ENCODE results near the gene STAC. TPM values are rescaled to one million over a fixed set of nuclear protein-coding genes. Genes with fewer than 3 reads are reported as not detected.

Gene STAC
- total and polyA plus RNA-seq, 9 of the 15 experiments (the other 6 are each of a cell fraction or from before 2014, with no cell fraction given), result 0.11 TPM; not detected in 8

- TF ChIP-seq RREB1 (CRISPR knock-in tag; IDR thresholded peaks at IDR 0.05), result no peak
- no peak for TF ChIP-seq NEUROD1 (IDR thresholded peaks at IDR 0.05; ENCODE audit: borderline replicate concordance, low read depth, low read length, partially characterized antibody)
- TF ChIP-seq IFI16 (CRISPR knock-in tag; IDR thresholded peaks at IDR 0.05), result no peak
- no peak for TF ChIP-seq ZNF140 (CRISPR knock-in tag; IDR thresholded peaks at IDR 0.05)
- TF ChIP-seq ZNF3 (CRISPR knock-in tag; IDR thresholded peaks at IDR 0.05), result no peak
- TF ChIP-seq BRD9 (IDR thresholded peaks at IDR 0.05; ENCODE audit: low read depth, partially characterized antibody), result no peak
Measured at GRCh38 chr3:36521007-36521379, 140.7 kb downstream of the STAC start (continued).

- H3K27ac ChIP-seq (ENCODE audit: extremely low read depth, low read depth, low read length), result no peak overlapping the region
- H3K9me3 ChIP-seq (replicated peaks; ENCODE audit: control insufficient read depth, insufficient read depth, low read depth, low read length), result no peaks in the 10 kb centered on the region
- no peaks in the 10 kb centered on the region for H3K79me2 ChIP-seq (ENCODE audit: control insufficient read depth, insufficient read depth, low read length)
- ChIA-PET CTCF (ENCODE audit: low intra/inter-chr PET ratio) (no interaction called here), POLR2A (no interaction called here)
- H4K20me1 ChIP-seq (replicated peaks; ENCODE audit: control insufficient read depth, insufficient read depth, low read length), result no peaks in the 10 kb centered on the region
- TF ChIP-seq MEIS2 (IDR thresholded peaks at IDR 0.05; ENCODE audit: partially characterized antibody), result no peak
- intact Hi-C loops (cut with micrococcal nuclease), result loop anchor here (10.0 kb wide), 1 partner anchor 60 kb away; no protein-coding TSS in a partner anchor
- H3K36me3 ChIP-seq (ENCODE audit: control insufficient read depth, insufficient read depth, low read length), result no peaks in the 10 kb centered on the region
- no peak overlapping the region for H2AFZ ChIP-seq (ENCODE audit: low read depth, low read length)
- no peak overlapping the region for H3K4me3 ChIP-seq
- in situ Hi-C loops (cut with MboI), result no loop called here
- no TSS peak for BruUV-seq (replicated peaks)
- 3% methylated on average over 3 of the region's 3 CpGs for WGBS (ENCODE audit: insufficient coverage, low coverage, missing lambda C conversion rate)
- FAIRE-seq (no peak), DNase-seq (ENCODE audit: extremely low read depth in 1 of 4, low spot score in 3 of 4) (no peak), ATAC-seq (no peak)
- H3K4me1 ChIP-seq (replicated peaks in 1 of 2; ENCODE audit: control insufficient read depth in 2 of 2, insufficient read depth in 2 of 2, low read length in 2 of 2), result no peaks in the 10 kb centered on the region
- H3K27me3 ChIP-seq (ENCODE audit: control insufficient read depth in 2 of 2, insufficient read depth in 2 of 2, low read length in 2 of 2), result no peaks in the 10 kb centered on the region
- no peak overlapping the region for H3K9ac ChIP-seq (ENCODE audit: insufficient read depth in 1 of 2, low read depth in 2 of 2, low read length in 2 of 2)
- H3K9me1 ChIP-seq (ENCODE audit: control insufficient read depth, insufficient read depth, low read length), result no peaks in the 10 kb centered on the region
- H3K4me2 ChIP-seq (ENCODE audit: insufficient read depth, low read length), result no peak overlapping the region
Measured at GRCh38 chr3:36524560-36524959, 144.3 kb downstream of the STAC start.

All from K562 (cell line).